ENCODE results near the gene ADAMTS18. TPM values are rescaled to one million over a fixed set of nuclear protein-coding genes. Genes with fewer than 3 reads are reported as not detected.

The ADAMTS18 gene
- total RNA-seq, 1 donor from 2014 or later: not detected

GRCh38 chr16:77376358-77376757, 58.5 kb downstream of the ADAMTS18 start:
- TF ChIP-seq, protein P1, sequence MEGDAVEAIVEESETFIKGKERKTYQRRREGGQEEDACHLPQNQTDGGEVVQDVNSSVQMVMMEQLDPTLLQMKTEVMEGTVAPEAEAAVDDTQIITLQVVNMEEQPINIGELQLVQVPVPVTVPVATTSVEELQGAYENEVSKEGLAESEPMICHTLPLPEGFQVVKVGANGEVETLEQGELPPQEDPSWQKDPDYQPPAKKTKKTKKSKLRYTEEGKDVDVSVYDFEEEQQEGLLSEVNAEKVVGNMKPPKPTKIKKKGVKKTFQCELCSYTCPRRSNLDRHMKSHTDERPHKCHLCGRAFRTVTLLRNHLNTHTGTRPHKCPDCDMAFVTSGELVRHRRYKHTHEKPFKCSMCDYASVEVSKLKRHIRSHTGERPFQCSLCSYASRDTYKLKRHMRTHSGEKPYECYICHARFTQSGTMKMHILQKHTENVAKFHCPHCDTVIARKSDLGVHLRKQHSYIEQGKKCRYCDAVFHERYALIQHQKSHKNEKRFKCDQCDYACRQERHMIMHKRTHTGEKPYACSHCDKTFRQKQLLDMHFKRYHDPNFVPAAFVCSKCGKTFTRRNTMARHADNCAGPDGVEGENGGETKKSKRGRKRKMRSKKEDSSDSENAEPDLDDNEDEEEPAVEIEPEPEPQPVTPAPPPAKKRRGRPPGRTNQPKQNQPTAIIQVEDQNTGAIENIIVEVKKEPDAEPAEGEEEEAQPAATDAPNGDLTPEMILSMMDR (IDR thresholded peaks at IDR 0.05): no peak

GRCh38 chr16:77375396-77375795, 59.4 kb downstream of the ADAMTS18 start:
- no peak overlapping the region for H3K27ac ChIP-seq
- H3K4me3 ChIP-seq: no peak overlapping the region
- intact Hi-C loops (cut with DNase I): no loop called here
- no peaks in the 10 kb centered on the region for H3K4me1 ChIP-seq
- DNase-seq (ENCODE audit: low spot score in 2 of 2): no peak
- no peaks in the 10 kb centered on the region for H3K9me3 ChIP-seq
- no peaks in the 10 kb centered on the region for H3K36me3 ChIP-seq
- H3K27me3 ChIP-seq: no peaks in the 10 kb centered on the region
- TF ChIP-seq, protein P1 (IDR thresholded peaks at IDR 0.05): no peak

More at GRCh38 chr16:77376358-77376757, 58.5 kb downstream of the ADAMTS18 start:
- DNase-seq (ENCODE audit: low spot score in 2 of 2): no peak
- Histone ChIP-seq H3K9me3 (no peaks in the 10 kb centered on the region), H3K36me3 (no peaks in the 10 kb centered on the region), H3K27me3 (no peaks in the 10 kb centered on the region), H3K4me3 (no peak overlapping the region), H3K27ac (no peak overlapping the region), H3K4me1 (no peaks in the 10 kb centered on the region)
- intact Hi-C loops (cut with DNase I): no loop called here

- Histone ChIP-seq H3K27ac (no peak overlapping the region), H3K4me1 (no peaks in the 10 kb centered on the region), H3K27me3 (no peaks in the 10 kb centered on the region), H3K9me3 (no peaks in the 10 kb centered on the region), H3K36me3 (no peaks in the 10 kb centered on the region), H3K4me3 (no peak overlapping the region)
- TF ChIP-seq, protein P1 (IDR thresholded peaks at IDR 0.05): no peak
- DNase-seq (ENCODE audit: low spot score in 2 of 2): no peak
- intact Hi-C loops (cut with DNase I): no loop called here
Measured at GRCh38 chr16:77374384-77374783, 60.5 kb downstream of the ADAMTS18 start.

DNA sequence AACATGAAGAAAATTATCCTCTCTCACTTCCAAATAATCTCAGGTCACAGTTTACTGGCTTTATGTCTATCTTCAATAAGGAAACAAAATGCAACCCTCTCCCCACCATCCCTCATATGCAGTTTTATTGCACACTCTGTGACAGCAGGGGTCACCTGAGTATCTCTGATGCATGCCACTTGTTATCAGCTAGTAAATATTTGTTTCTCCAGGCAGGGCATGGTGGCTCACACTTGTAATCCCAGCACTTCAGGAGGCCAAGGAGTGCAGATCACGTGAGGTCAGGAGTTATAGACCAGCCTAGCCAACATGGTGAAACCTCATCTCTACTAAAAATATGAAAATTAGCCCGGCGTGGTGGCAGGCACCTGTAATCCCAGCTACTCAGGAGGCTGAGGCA, 61.1 kb downstream of the ADAMTS18 start:
- Histone ChIP-seq H3K27ac (no peak overlapping the region), H3K4me1 (no peaks in the 10 kb centered on the region), H3K36me3 (no peaks in the 10 kb centered on the region), H3K27me3 (no peaks in the 10 kb centered on the region), H3K9me3 (no peaks in the 10 kb centered on the region), H3K4me3 (no peak overlapping the region)
- intact Hi-C loops (cut with DNase I): no loop called here
- no peak for DNase-seq (ENCODE audit: low spot score in 2 of 2)
- TF ChIP-seq, protein P1 (IDR thresholded peaks at IDR 0.05): no peak

DNA sequence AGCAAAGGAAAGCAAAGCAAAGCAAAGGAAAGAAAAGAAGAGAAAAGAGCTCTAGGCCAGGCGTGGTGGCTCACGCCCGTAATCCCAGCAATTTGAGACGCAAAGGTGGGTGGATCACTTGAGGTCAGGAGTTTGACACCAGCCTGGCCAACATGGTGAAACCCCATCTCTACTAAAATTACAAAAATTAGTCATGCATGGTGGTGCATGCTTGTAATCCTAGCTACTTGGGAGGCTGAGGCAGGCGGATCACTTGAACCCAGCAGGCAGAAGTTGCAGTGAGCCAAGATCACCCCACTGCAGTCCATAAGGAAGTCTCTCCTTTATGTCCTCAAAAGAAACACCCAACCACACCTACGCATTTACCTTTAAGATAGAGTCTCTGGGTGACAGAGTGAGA, 70.1 kb downstream of the ADAMTS18 start:
- Histone ChIP-seq H3K27me3 (no peaks in the 10 kb centered on the region), H3K4me3 (no peak overlapping the region), H3K9me3 (no peaks in the 10 kb centered on the region), H3K4me1 (no peaks in the 10 kb centered on the region), H3K27ac (no peak overlapping the region), H3K36me3 (no peaks in the 10 kb centered on the region)
- DNase-seq (ENCODE audit: low spot score in 2 of 2): no peak
- intact Hi-C loops (cut with DNase I): no loop called here
- TF ChIP-seq, protein P1 (IDR thresholded peaks at IDR 0.05): no peak

- no peaks in the 10 kb centered on the region for H3K27me3 ChIP-seq
- TF ChIP-seq, protein P1 (IDR thresholded peaks at IDR 0.05): no peak
Measured at GRCh38 chr16:77359065-77359502, 75.8 kb downstream of the ADAMTS18 start.

More at GRCh38 chr16:77359065-77359502, 75.8 kb downstream of the ADAMTS18 start:
- Histone ChIP-seq H3K4me1 (no peaks in the 10 kb centered on the region), H3K36me3 (no peaks in the 10 kb centered on the region), H3K9me3 (no peaks in the 10 kb centered on the region), H3K4me3 (no peak overlapping the region), H3K27ac (no peak overlapping the region)
- no peak for DNase-seq (ENCODE audit: low spot score in 2 of 2)
- intact Hi-C loops (cut with DNase I): no loop called here

Measured in ascending aorta (tissue), 2 donors.